ENCODE results near the gene ZRANB1. TPM values are rescaled to one million over a fixed set of nuclear protein-coding genes. Genes with fewer than 3 reads are reported as not detected.

Gene ZRANB1
- total and polyA plus RNA-seq, 4 donors: 14.8 to 32.4 (median 22.1) TPM

- no peaks in the 10 kb centered on the region for H3K27me3 ChIP-seq (ENCODE audit: control insufficient read depth in 1 of 2, insufficient read depth in 2 of 2, low read length in 1 of 2)
- DNase-seq: no peak
- no peak overlapping the region for H3K27ac ChIP-seq (ENCODE audit: low read depth in 1 of 2, low read length in 2 of 2)
- H3K9me3 ChIP-seq (ENCODE audit: control insufficient read depth, low read length): no peaks in the 10 kb centered on the region
- intact Hi-C loops (cut with DNase I): no loop called here
- H3K4me3 ChIP-seq (ENCODE audit: low read length in 2 of 2): no peak overlapping the region
- 88 to 90% methylated on average over 3 of the region's 3 CpGs for WGBS, 2 donors
- H3K36me3 ChIP-seq (ENCODE audit: control insufficient read depth in 1 of 2, insufficient read depth in 2 of 2, low read length in 1 of 2): no peaks in the 10 kb centered on the region
- ATAC-seq (ENCODE audit: low FRiP score): no peak
- peaks cover 5 to 13% of the 10 kb centered on the region in 2 donors for H3K4me1 ChIP-seq (ENCODE audit: control insufficient read depth in 1 of 2, insufficient read depth in 2 of 2, low read length in 2 of 2)
Measured at GRCh38 chr10:124928545-124928944, 13.4 kb upstream of the ZRANB1 start.

- no peak for ATAC-seq (ENCODE audit: low FRiP score)
- DNase-seq: no peak
- H3K27ac ChIP-seq (ENCODE audit: low read depth in 1 of 2, low read length in 2 of 2): no peak overlapping the region
- 77 to 87% methylated on average over 2 of the region's 2 CpGs for WGBS, 2 donors
- H3K9me3 ChIP-seq (ENCODE audit: control insufficient read depth, low read length): no peaks in the 10 kb centered on the region
- no peaks in the 10 kb centered on the region for H3K27me3 ChIP-seq (ENCODE audit: control insufficient read depth in 1 of 2, insufficient read depth in 2 of 2, low read length in 1 of 2)
- H3K4me1 ChIP-seq (ENCODE audit: control insufficient read depth in 1 of 2, insufficient read depth in 2 of 2, low read length in 2 of 2): peaks cover 3% of the 10 kb centered on the region in 2 donors
- H3K36me3 ChIP-seq (ENCODE audit: control insufficient read depth in 1 of 2, insufficient read depth in 2 of 2, low read length in 1 of 2): peaks cover 0 to 2% of the 10 kb centered on the region in 2 donors
- intact Hi-C loops (cut with DNase I): no loop called here
- H3K4me3 ChIP-seq (ENCODE audit: low read length in 2 of 2): no peak overlapping the region
Measured at GRCh38 chr10:124935946-124936345, 6.0 kb upstream of the ZRANB1 start.

- ATAC-seq (ENCODE audit: low FRiP score): no peak
- H3K27ac ChIP-seq (ENCODE audit: low read depth in 1 of 2, low read length in 2 of 2): no peak overlapping the region
- intact Hi-C loops (cut with DNase I): no loop called here
- peaks cover 0 to 2% of the 10 kb centered on the region in 2 donors for H3K36me3 ChIP-seq (ENCODE audit: control insufficient read depth in 1 of 2, insufficient read depth in 2 of 2, low read length in 1 of 2)
- no peak overlapping the region for H3K4me3 ChIP-seq (ENCODE audit: low read length in 2 of 2)
- H3K27me3 ChIP-seq (ENCODE audit: control insufficient read depth in 1 of 2, insufficient read depth in 2 of 2, low read length in 1 of 2): no peaks in the 10 kb centered on the region
- H3K9me3 ChIP-seq (ENCODE audit: control insufficient read depth, low read length): no peaks in the 10 kb centered on the region
- H3K4me1 ChIP-seq (ENCODE audit: control insufficient read depth in 1 of 2, insufficient read depth in 2 of 2, low read length in 2 of 2): peaks cover 3% of the 10 kb centered on the region in 2 donors
- DNase-seq: no peak
- WGBS, 2 donors: 89 to 95% methylated on average over 7 of the region's 7 CpGs
Measured at GRCh38 chr10:124936813-124937212, 5.1 kb upstream of the ZRANB1 start.

- H3K9me3 ChIP-seq (ENCODE audit: control insufficient read depth, low read length): no peaks in the 10 kb centered on the region
- no peak overlapping the region for H3K27ac ChIP-seq (ENCODE audit: low read depth in 1 of 2, low read length in 2 of 2)
- H3K4me1 ChIP-seq (ENCODE audit: control insufficient read depth in 1 of 2, insufficient read depth in 2 of 2, low read length in 2 of 2): peaks cover 10 to 13% of the 10 kb centered on the region in 2 donors
- no peak for ATAC-seq (ENCODE audit: low FRiP score)
- H3K27me3 ChIP-seq (ENCODE audit: control insufficient read depth in 1 of 2, insufficient read depth in 2 of 2, low read length in 1 of 2): no peaks in the 10 kb centered on the region
- WGBS, 2 donors: 83 to 84% methylated on average over 1 of the region's 1 CpG
- intact Hi-C loops (cut with DNase I): no loop called here
- no peak overlapping the region for H3K4me3 ChIP-seq (ENCODE audit: low read length in 2 of 2)
- peaks cover 0 to 5% of the 10 kb centered on the region in 2 donors for H3K36me3 ChIP-seq (ENCODE audit: control insufficient read depth in 1 of 2, insufficient read depth in 2 of 2, low read length in 1 of 2)
- DNase-seq: no peak
Measured at GRCh38 chr10:124939290-124939689, 2.6 kb upstream of the ZRANB1 start.

- intact Hi-C loops (cut with DNase I): no loop called here
- no peaks in the 10 kb centered on the region for H3K9me3 ChIP-seq (ENCODE audit: control insufficient read depth, low read length)
- WGBS, 2 donors: 38 to 41% methylated on average over 11 of the region's 11 CpGs
- H3K36me3 ChIP-seq (ENCODE audit: control insufficient read depth in 1 of 2, insufficient read depth in 2 of 2, low read length in 1 of 2): peaks cover 0 to 3% of the 10 kb centered on the region in 2 donors
- DNase-seq (no peak), ATAC-seq (ENCODE audit: low FRiP score) (no peak)
- H3K27me3 ChIP-seq (ENCODE audit: control insufficient read depth in 1 of 2, insufficient read depth in 2 of 2, low read length in 1 of 2): no peaks in the 10 kb centered on the region
- H3K4me3 ChIP-seq (ENCODE audit: low read length in 2 of 2): no peak overlapping the region
- H3K27ac ChIP-seq (ENCODE audit: low read depth in 1 of 2, low read length in 2 of 2): no peak overlapping the region
- peaks cover 9 to 23% of the 10 kb centered on the region in 2 donors for H3K4me1 ChIP-seq (ENCODE audit: control insufficient read depth in 1 of 2, insufficient read depth in 2 of 2, low read length in 2 of 2)
Measured at GRCh38 chr10:124942317-124943169, 620 bp downstream of the ZRANB1 start.

- Histone ChIP-seq H3K27me3 (ENCODE audit: control insufficient read depth in 1 of 2, insufficient read depth in 2 of 2, low read length in 1 of 2) (no peaks in the 10 kb centered on the region), H3K27ac (ENCODE audit: low read depth in 1 of 2, low read length in 2 of 2) (no peak overlapping the region), H3K9me3 (ENCODE audit: control insufficient read depth, low read length) (no peaks in the 10 kb centered on the region), H3K36me3 (ENCODE audit: control insufficient read depth in 1 of 2, insufficient read depth in 2 of 2, low read length in 1 of 2) (peaks cover 0 to 3% of the 10 kb centered on the region in 2 donors), H3K4me3 (ENCODE audit: low read length in 2 of 2) (no peak overlapping the region), H3K4me1 (ENCODE audit: control insufficient read depth in 1 of 2, insufficient read depth in 2 of 2, low read length in 2 of 2) (peaks cover 9 to 24% of the 10 kb centered on the region in 2 donors)
- WGBS, 2 donors: 70 to 77% methylated on average over 9 of the region's 9 CpGs
- ATAC-seq (ENCODE audit: low FRiP score): no peak
- DNase-seq: no peak
- intact Hi-C loops (cut with DNase I): no loop called here
Measured at GRCh38 chr10:124943301-124944092, 1.6 kb downstream of the ZRANB1 start.

GRCh38 chr10:124944982-124945381, 3.1 kb downstream of the ZRANB1 start:
- Histone ChIP-seq H3K4me3 (ENCODE audit: low read length in 2 of 2) (no peak overlapping the region), H3K36me3 (ENCODE audit: control insufficient read depth in 1 of 2, insufficient read depth in 2 of 2, low read length in 1 of 2) (peaks cover 0 to 3% of the 10 kb centered on the region in 2 donors), H3K27me3 (ENCODE audit: control insufficient read depth in 1 of 2, insufficient read depth in 2 of 2, low read length in 1 of 2) (no peaks in the 10 kb centered on the region), H3K4me1 (ENCODE audit: control insufficient read depth in 1 of 2, insufficient read depth in 2 of 2, low read length in 2 of 2) (peaks cover 9 to 21% of the 10 kb centered on the region in 2 donors), H3K27ac (ENCODE audit: low read depth in 1 of 2, low read length in 2 of 2) (no peak overlapping the region), H3K9me3 (ENCODE audit: control insufficient read depth, low read length) (no peaks in the 10 kb centered on the region)
- WGBS, 2 donors: 59 to 63% methylated on average over 2 of the region's 2 CpGs
- DNase-seq (no peak), ATAC-seq (ENCODE audit: low FRiP score) (no peak)
- intact Hi-C loops (cut with DNase I): no loop called here

GRCh38 chr10:124946945-124947344, 5.0 kb downstream of the ZRANB1 start:
- WGBS, 2 donors: 61 to 71% methylated on average over 2 of the region's 2 CpGs
- Histone ChIP-seq H3K4me3 (ENCODE audit: low read length in 2 of 2) (no peak overlapping the region), H3K9me3 (ENCODE audit: control insufficient read depth, low read length) (no peaks in the 10 kb centered on the region), H3K36me3 (ENCODE audit: control insufficient read depth in 1 of 2, insufficient read depth in 2 of 2, low read length in 1 of 2) (peaks cover 0 to 3% of the 10 kb centered on the region in 2 donors), H3K27me3 (ENCODE audit: control insufficient read depth in 1 of 2, insufficient read depth in 2 of 2, low read length in 1 of 2) (no peaks in the 10 kb centered on the region), H3K27ac (ENCODE audit: low read depth in 1 of 2, low read length in 2 of 2) (no peak overlapping the region), H3K4me1 (ENCODE audit: control insufficient read depth in 1 of 2, insufficient read depth in 2 of 2, low read length in 2 of 2) (peaks cover 9 to 21% of the 10 kb centered on the region in 2 donors)
- DNase-seq (no peak), ATAC-seq (ENCODE audit: low FRiP score) (no peak)
- intact Hi-C loops (cut with DNase I): no loop called here

All from aorta (tissue), 5 donors.